Tibial nerve (tissue), 4 donors: Measurements from ENCODE around the gene NXPH4. TPM values are rescaled to one million over a fixed set of nuclear protein-coding genes. Genes with fewer than 3 reads are reported as not detected.

ENCODE experiments used
- DNase-seq, 2 donors: peaks; one replicate each; pipeline ENCODE4 v3.0.0-alpha.2; 2019; ENCODE audit warnings: low spot score in 2 of 2
- H3K27ac ChIP-seq, 4 donors: fragments of 200-600 bp; sonication (generic) in 3 of 4; one replicate each; pipeline ENCODE4 v1.5.1; 2017 to 2019; ENCODE audit warnings: mild to moderate bottlenecking in 1 of 4
- H3K27me3 ChIP-seq, 2 donors: fragments of 200-600 bp; sonication (generic) in 1 of 2; one replicate each; pipeline versions ENCODE4 v1.5.1 to v1.6.0; 2017 to 2019
- H3K36me3 ChIP-seq, 3 donors: fragments of 200-600 bp; sonication (generic); one replicate each; pipeline ENCODE4 v1.5.1; 2018 to 2019
- H3K4me1 ChIP-seq, 4 donors: fragments of 200-600 bp; sonication (generic) in 3 of 4; one replicate each; pipeline ENCODE4 v1.5.1; 2017 to 2019
- H3K4me3 ChIP-seq, 4 donors: fragments of 200-600 bp; sonication (generic) in 3 of 4; one replicate each; pipeline ENCODE4 v1.5.1; 2017 to 2019; ENCODE audit warnings: mild to moderate bottlenecking in 1 of 4, moderate library complexity in 1 of 4
- H3K9me3 ChIP-seq, 4 donors: fragments of 200-600 bp; sonication (generic) in 3 of 4; one replicate each; pipeline ENCODE4 v1.5.1; 2017 to 2019
- CTCF ChIP-seq, 5 experiments: fragments of 200-600 bp in 3 of 5; fragments of 450-650 bp in 2 of 5; sonication (generic) in 3 of 5; IDR thresholded peaks; one replicate each; pipeline ENCODE4 v1.5.1; 2016 to 2019; ENCODE audit warnings: antibody characterized with exemption in 5 of 5, mild to moderate bottlenecking in 3 of 5, moderate library complexity in 2 of 5
- EP300 ChIP-seq, 2 donors: sonication (generic); formaldehyde crosslinking; IDR thresholded peaks; one replicate each; pipeline ENCODE4 v1.6.1; 2017; ENCODE audit warnings: antibody characterized with exemption in 2 of 2, mild to moderate bottlenecking in 1 of 2
- POLR2A ChIP-seq, 2 donors: fragments of 450-650 bp; IDR thresholded peaks; one replicate each; pipeline ENCODE4 v1.6.1; 2017; ENCODE audit warnings: antibody characterized with exemption in 2 of 2, mild to moderate bottlenecking in 2 of 2, moderate library complexity in 2 of 2
- WGBS, 2 donors: methylation state at CpG; one replicate each; pipeline ENCODE4 v1.1.5; 2018; 5-methylcytosine and 5-hydroxymethylcytosine counted together
- total RNA-seq, 4 donors: library from RNA; depleted of rRNA; stranded (reverse); fragments of >200 nt; gene quantifications; one replicate each; pipeline ENCODE4 v1.1.0, GENCODE V29; 2016

Gene NXPH4
- total RNA-seq, 4 donors from 2014 or later, result 4.2 TPM; not detected in 3

DNA sequence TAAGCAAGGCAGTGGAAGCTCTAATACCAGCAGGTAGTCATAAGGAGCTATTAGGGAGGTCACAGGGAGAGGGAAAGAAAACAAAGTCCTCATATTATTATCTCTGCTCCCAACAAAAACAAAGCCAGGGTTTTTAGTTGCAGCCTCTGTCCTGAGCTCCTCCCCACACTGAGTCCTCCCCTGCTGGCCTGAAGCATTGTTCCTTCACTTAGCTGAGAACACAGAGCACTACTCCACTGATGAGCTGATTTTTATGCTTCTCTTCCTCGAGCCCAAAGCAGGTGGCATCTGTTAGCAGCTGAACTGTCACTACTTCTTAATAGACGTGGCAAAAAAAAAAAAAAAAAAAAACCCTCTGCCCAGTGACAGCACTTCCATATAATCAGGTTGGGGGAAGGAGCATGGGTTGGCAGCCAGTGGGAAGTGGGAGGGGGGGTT, 44.9 kb downstream of the NXPH4 start:
- peaks cover 0 to 6% (median 0%) of the 10 kb centered on the region in 4 donors for H3K4me1 ChIP-seq
- DNase-seq, result no peak
- peaks cover 4 to 86% (median 20%) of the 10 kb centered on the region in 3 donors for H3K36me3 ChIP-seq
- no peaks in the 10 kb centered on the region for H3K27me3 ChIP-seq
- no peak for TF ChIP-seq CTCF (IDR thresholded peaks at IDR 0.05)
- TF ChIP-seq POLR2A (IDR thresholded peaks at IDR 0.05), result no peak
- TF ChIP-seq EP300 (IDR thresholded peaks at IDR 0.05), result no peak
- 40 to 64% methylated on average over 2 of the region's 2 CpGs for WGBS, 2 donors
- H3K27ac ChIP-seq, result no peak overlapping the region
- no peak overlapping the region for H3K4me3 ChIP-seq
- no peaks in the 10 kb centered on the region for H3K9me3 ChIP-seq

- TF ChIP-seq POLR2A (IDR thresholded peaks at IDR 0.05), result no peak
- no peak for TF ChIP-seq CTCF (IDR thresholded peaks at IDR 0.05)
- TF ChIP-seq EP300 (IDR thresholded peaks at IDR 0.05), result no peak
- peaks cover 4 to 86% (median 15%) of the 10 kb centered on the region in 3 donors for H3K36me3 ChIP-seq
- no peaks in the 10 kb centered on the region for H3K9me3 ChIP-seq
- peaks cover 0 to 6% (median 0%) of the 10 kb centered on the region in 4 donors for H3K4me1 ChIP-seq
- 77 to 88% methylated on average over 3 of the region's 3 CpGs for WGBS, 2 donors
- H3K27me3 ChIP-seq, result no peaks in the 10 kb centered on the region
- H3K27ac ChIP-seq, result no peak overlapping the region
- no peak for DNase-seq
- H3K4me3 ChIP-seq, result no peak overlapping the region
Observed at GRCh38 chr12:57262126-57262822, 45.7 kb downstream of the NXPH4 start.

- H3K27me3 ChIP-seq, result no peaks in the 10 kb centered on the region
- no peak overlapping the region for H3K27ac ChIP-seq
- WGBS, 2 donors, result 90 to 94% methylated on average over 2 of the region's 2 CpGs
- DNase-seq, result no peak
- no peak overlapping the region for H3K4me3 ChIP-seq
- TF ChIP-seq CTCF (IDR thresholded peaks at IDR 0.05), result no peak
- no peak for TF ChIP-seq POLR2A (IDR thresholded peaks at IDR 0.05)
- no peak for TF ChIP-seq EP300 (IDR thresholded peaks at IDR 0.05)
- peaks cover 0 to 86% (median 10%) of the 10 kb centered on the region in 3 donors for H3K36me3 ChIP-seq
- H3K9me3 ChIP-seq, result no peaks in the 10 kb centered on the region
- peaks cover 0 to 6% (median 0%) of the 10 kb centered on the region in 4 donors for H3K4me1 ChIP-seq
Observed at GRCh38 chr12:57263096-57263495, 46.5 kb downstream of the NXPH4 start.

DNA sequence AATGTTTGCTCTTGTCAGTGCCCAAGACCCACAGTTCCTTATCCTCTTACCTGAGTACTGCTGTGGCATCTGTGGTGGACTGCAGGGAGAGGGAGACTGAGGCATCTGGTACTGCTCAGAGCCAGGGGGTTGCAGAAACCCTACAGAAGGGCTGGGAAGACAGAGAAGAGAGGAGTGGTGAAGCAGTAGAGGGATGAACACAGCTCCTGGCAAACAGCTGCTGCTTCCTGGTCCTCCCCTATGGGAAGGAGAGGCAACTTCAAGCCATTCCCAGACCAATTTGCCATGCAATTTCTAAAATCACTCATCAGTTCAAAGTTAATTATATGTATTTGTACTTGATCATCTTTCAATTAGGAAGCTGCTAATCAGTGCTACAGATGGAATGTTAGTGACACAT, 50.1 kb downstream of the NXPH4 start:
- no peak for DNase-seq
- H3K27ac ChIP-seq, result no peak overlapping the region
- peaks cover 0 to 87% (median 23%) of the 10 kb centered on the region in 3 donors for H3K36me3 ChIP-seq
- H3K4me1 ChIP-seq, result peaks cover 0 to 6% (median 0%) of the 10 kb centered on the region in 4 donors
- no peaks in the 10 kb centered on the region for H3K9me3 ChIP-seq
- TF ChIP-seq EP300 (IDR thresholded peaks at IDR 0.05) (no peak), CTCF (IDR thresholded peaks at IDR 0.05) (no peak), POLR2A (IDR thresholded peaks at IDR 0.05) (no peak)
- no peaks in the 10 kb centered on the region for H3K27me3 ChIP-seq
- no peak overlapping the region for H3K4me3 ChIP-seq

- no peak overlapping the region for H3K27ac ChIP-seq
- no peaks in the 10 kb centered on the region for H3K9me3 ChIP-seq
- no peak for TF ChIP-seq CTCF (IDR thresholded peaks at IDR 0.05)
- TF ChIP-seq POLR2A (IDR thresholded peaks at IDR 0.05), result no peak
- TF ChIP-seq EP300 (IDR thresholded peaks at IDR 0.05), result no peak
- peaks cover 0 to 6% (median 0%) of the 10 kb centered on the region in 4 donors for H3K4me1 ChIP-seq
- no peak overlapping the region for H3K4me3 ChIP-seq
- no peaks in the 10 kb centered on the region for H3K27me3 ChIP-seq
- no peak for DNase-seq
- peaks cover 0 to 87% (median 32%) of the 10 kb centered on the region in 3 donors for H3K36me3 ChIP-seq
- WGBS, 2 donors, result 82 to 85% methylated on average over 7 of the region's 7 CpGs
Observed at GRCh38 chr12:57268264-57268663, 51.7 kb downstream of the NXPH4 start.
